MCF 10A (cell line): ENCODE results near the gene DDIT3. TPM values are rescaled to one million over a fixed set of nuclear protein-coding genes. Genes with fewer than 3 reads are reported as not detected.

Experiments used
- BruUV-seq: library from RNA; stranded (reverse); fragments of 400-500 nt; replicated peaks from 2 replicates; lab custom pipeline; 2021; lab: Mats Ljungman, UMichigan
- CTCF ChIA-PET: fragments of 300-600 bp; sonication (Branson Sonifier 250); formaldehyde crosslinking; extraction: SDS; loops from one replicate; lab custom pipeline; 2021; ENCODE audit warnings: antibody characterized with exemption, inconsistent platforms; lab: Yijun Ruan, JAX
- POLR2A ChIA-PET: fragments of 300-600, 350-650 bp; sonication (Branson Sonifier 250); formaldehyde crosslinking; extraction: SDS; loops from one replicate; lab custom pipeline; 2020; ENCODE audit warnings: antibody characterized with exemption, inconsistent platforms; lab: Yijun Ruan, JAX
- DNase-seq: peaks from one replicate; pipeline ENCODE4 v3.0.0-alpha.2; 2018; ENCODE audit not compliant: unreplicated experiment
- H3K27ac Mint-ChIP-seq: one replicate; pipeline ENCODE4 v1.8.0; 2022; ENCODE audit warnings: mild to moderate bottlenecking, low read depth, mixed read lengths; ENCODE audit not compliant: unreplicated experiment
- H3K27me3 Mint-ChIP-seq: one replicate; pipeline ENCODE4 v1.8.0; 2022; ENCODE audit warnings: mixed read lengths; ENCODE audit not compliant: insufficient read depth, unreplicated experiment
- H3K36me3 Mint-ChIP-seq: one replicate; pipeline ENCODE4 v1.8.0; 2022; ENCODE audit warnings: mild to moderate bottlenecking, moderate library complexity, mixed read lengths; ENCODE audit not compliant: insufficient read depth, unreplicated experiment
- H3K4me1 Mint-ChIP-seq: one replicate; pipeline ENCODE4 v1.8.0; 2022; ENCODE audit warnings: mixed read lengths; ENCODE audit not compliant: insufficient read depth, unreplicated experiment
- H3K4me3 Mint-ChIP-seq: one replicate; pipeline ENCODE4 v1.8.0; 2022; ENCODE audit warnings: mild to moderate bottlenecking, moderate library complexity, mixed read lengths; ENCODE audit not compliant: unreplicated experiment
- H3K9me3 Mint-ChIP-seq: one replicate; pipeline ENCODE4 v1.8.0; 2022; ENCODE audit warnings: mixed read lengths; ENCODE audit not compliant: unreplicated experiment
- intact Hi-C: fragments of 100-400 bp; cut with micrococcal nuclease; formaldehyde crosslinking; loops from 2 replicates; pipeline ENCODE4 v1.14.1; 2022
- total RNA-seq: library from RNA; stranded (reverse); gene quantifications from 2 replicates; pipeline ENCODE4 v1.2.3, GENCODE V29; 2022
- TF ChIP-seq, protein P1 (sequence below): fragments of 200-600 bp; IDR thresholded peaks from one replicate; pipeline ENCODE4 v1.8.0; 2022; ENCODE audit warnings: antibody characterized with exemption, mild to moderate bottlenecking; ENCODE audit not compliant: unreplicated experiment

The DDIT3 gene
- total RNA-seq, 1 experiment from 2014 or later = 156 TPM

GRCh38 chr12:57558864-57559263 lies 38.5 kb upstream of the DDIT3 start:
- DNase-seq = no peak
- Mint-ChIP-seq H3K4me1 (no peaks in the 10 kb centered on the region), H3K36me3 (no peaks in the 10 kb centered on the region), H3K27ac (no peak overlapping the region), H3K9me3 (no peaks in the 10 kb centered on the region), H3K27me3 (peaks cover 19% of the 10 kb centered on the region), H3K4me3 (no peak overlapping the region)
- no TSS peak for BruUV-seq
- CTCF ChIA-PET = interaction anchor here (0.6 kb wide), 1 partner anchor 177 kb away, joined by 4 read pairs; no protein-coding TSS in a partner anchor
- intact Hi-C loops = no loop called here
- TF ChIP-seq, protein P1, sequence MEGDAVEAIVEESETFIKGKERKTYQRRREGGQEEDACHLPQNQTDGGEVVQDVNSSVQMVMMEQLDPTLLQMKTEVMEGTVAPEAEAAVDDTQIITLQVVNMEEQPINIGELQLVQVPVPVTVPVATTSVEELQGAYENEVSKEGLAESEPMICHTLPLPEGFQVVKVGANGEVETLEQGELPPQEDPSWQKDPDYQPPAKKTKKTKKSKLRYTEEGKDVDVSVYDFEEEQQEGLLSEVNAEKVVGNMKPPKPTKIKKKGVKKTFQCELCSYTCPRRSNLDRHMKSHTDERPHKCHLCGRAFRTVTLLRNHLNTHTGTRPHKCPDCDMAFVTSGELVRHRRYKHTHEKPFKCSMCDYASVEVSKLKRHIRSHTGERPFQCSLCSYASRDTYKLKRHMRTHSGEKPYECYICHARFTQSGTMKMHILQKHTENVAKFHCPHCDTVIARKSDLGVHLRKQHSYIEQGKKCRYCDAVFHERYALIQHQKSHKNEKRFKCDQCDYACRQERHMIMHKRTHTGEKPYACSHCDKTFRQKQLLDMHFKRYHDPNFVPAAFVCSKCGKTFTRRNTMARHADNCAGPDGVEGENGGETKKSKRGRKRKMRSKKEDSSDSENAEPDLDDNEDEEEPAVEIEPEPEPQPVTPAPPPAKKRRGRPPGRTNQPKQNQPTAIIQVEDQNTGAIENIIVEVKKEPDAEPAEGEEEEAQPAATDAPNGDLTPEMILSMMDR = no peak
- POLR2A ChIA-PET = interaction anchor here (1.4 kb wide), 1 partner anchor 186 kb away, joined by 4 read pairs; the partner anchor contains the start of gene TSPAN31

GRCh38 chr12:57554897-57555296 lies 34.6 kb upstream of the DDIT3 start:
- Mint-ChIP-seq H3K4me1 (no peaks in the 10 kb centered on the region), H3K36me3 (no peaks in the 10 kb centered on the region), H3K9me3 (no peaks in the 10 kb centered on the region), H3K4me3 (no peak overlapping the region), H3K27me3 (peaks cover 9% of the 10 kb centered on the region), H3K27ac (no peak overlapping the region)
- BruUV-seq = no TSS peak
- intact Hi-C loops = no loop called here
- POLR2A ChIA-PET = interaction anchor here (1.0 kb wide), 1 partner anchor 35 kb away, joined by 4 read pairs; the partner anchor contains the start of gene DDIT3
- CTCF ChIA-PET = interaction anchor here (1.1 to 2.5 kb wide), 4 partner anchors 9 to 78 kb away, joined by 3 to 14 read pairs (median 4); partner anchors contain the start of gene B4GALNT1
- TF ChIP-seq, protein P1 = no peak
- DNase-seq = no peak

DNA sequence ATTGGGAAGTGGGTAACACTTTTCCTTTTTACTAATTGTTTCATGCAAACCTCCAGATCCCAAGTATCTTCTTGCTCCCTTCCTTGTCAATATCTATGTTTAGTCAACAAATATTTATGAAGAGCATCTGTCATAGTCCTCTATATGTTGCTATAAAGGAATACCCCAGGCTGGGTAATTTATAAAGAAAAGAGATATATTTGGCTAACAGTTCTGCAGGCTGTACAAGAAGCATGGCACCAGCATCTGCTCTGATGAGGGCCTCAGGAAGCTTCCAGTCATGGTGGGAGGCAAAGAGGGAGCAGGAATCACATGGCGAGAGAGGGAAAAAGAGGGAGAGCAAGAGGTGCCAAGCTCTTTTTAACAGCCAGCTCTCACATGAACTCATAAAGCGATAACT lies 34.1 kb upstream of the DDIT3 start:
- no peak overlapping the region for H3K27ac Mint-ChIP-seq
- peaks cover 2% of the 10 kb centered on the region for H3K4me1 Mint-ChIP-seq
- ChIA-PET CTCF (interaction anchor here (1.1 to 2.5 kb wide), 4 partner anchors 9 to 79 kb away, joined by 3 to 14 read pairs (median 4); partner anchors contain the start of gene B4GALNT1), POLR2A (interaction anchor here (1.0 kb wide), 1 partner anchor 34 kb away, joined by 4 read pairs; the partner anchor contains the start of gene DDIT3)
- TF ChIP-seq, protein P1 = no peak
- intact Hi-C loops = no loop called here
- H3K36me3 Mint-ChIP-seq = no peaks in the 10 kb centered on the region
- H3K4me3 Mint-ChIP-seq = no peak overlapping the region
- no TSS peak for BruUV-seq
- no peaks in the 10 kb centered on the region for H3K9me3 Mint-ChIP-seq
- no peak for DNase-seq
- peaks cover 9% of the 10 kb centered on the region for H3K27me3 Mint-ChIP-seq

DNA sequence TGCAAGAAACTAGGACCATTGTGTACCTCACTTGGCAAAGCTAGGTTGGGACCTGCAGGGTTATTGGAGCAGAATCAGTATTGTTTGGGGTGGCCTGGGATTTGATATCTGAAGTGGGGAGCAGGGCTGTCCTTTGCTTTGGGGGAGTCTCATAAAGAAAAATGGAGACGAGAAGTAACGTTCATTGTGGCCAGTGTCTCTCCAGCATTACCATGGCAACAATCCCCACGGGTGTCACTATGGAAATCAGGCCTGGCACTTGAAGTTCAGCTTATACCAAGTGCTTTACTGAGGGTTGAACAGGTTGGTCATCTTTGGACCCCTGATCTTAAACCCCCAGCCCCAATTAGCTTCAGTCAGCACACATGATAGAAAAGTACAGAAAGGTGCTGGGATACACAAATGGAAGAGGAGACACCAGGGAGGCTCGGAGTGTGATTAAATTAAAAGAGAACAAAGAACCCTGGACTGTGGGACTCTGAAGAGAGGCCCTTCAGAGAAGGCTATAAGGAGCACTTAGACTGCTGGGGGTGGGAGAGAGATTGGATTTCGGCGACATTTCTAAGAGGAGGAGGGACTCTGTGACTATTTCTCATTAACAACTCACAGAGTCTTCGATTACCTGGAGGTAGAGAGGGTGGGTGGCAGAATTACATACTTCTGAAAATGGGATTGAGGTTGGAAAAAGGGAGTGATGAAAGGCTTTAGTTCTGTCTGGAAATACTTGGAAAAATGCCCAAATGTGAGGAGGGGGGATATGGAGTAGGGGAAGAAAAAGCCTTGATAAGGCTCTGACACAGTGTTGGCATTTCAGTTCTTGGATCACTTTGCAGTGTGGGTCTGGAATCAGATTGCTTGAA lies 33.3 kb upstream of the DDIT3 start:
- H3K4me3 Mint-ChIP-seq = no peak overlapping the region
- ChIA-PET CTCF (interaction anchor here (0.5 to 2.5 kb wide), 5 partner anchors 8 to 207 kb away, joined by 3 to 14 read pairs (median 3); partner anchors contain the start of gene B4GALNT1), POLR2A (interaction anchor here (0.6 to 1.0 kb wide), 2 partner anchors 34 to 197 kb away, joined by 3 to 4 read pairs; no protein-coding TSS in a partner anchor)
- H3K27me3 Mint-ChIP-seq = peaks cover 9% of the 10 kb centered on the region
- H3K36me3 Mint-ChIP-seq = no peaks in the 10 kb centered on the region
- TF ChIP-seq, protein P1 = no peak
- intact Hi-C loops = no loop called here
- H3K9me3 Mint-ChIP-seq = no peaks in the 10 kb centered on the region
- DNase-seq = no peak
- no TSS peak for BruUV-seq
- no peak overlapping the region for H3K27ac Mint-ChIP-seq
- H3K4me1 Mint-ChIP-seq = peaks cover 7% of the 10 kb centered on the region
